Left ventricle myocardium superior (tissue), 1 donor: Measurements from ENCODE around the gene TENM4. TPM values are rescaled to one million over a fixed set of nuclear protein-coding genes. Genes with fewer than 3 reads are reported as not detected.

ENCODE experiments used
- ATAC-seq: fragments of 200-7000 bp; cut with Tn5 transposase; one replicate; pipeline ENCODE4 v1.9.1; 2020; ENCODE audit warnings: mild to moderate bottlenecking, moderate library complexity
- DNase-seq: peaks from one replicate; pipeline ENCODE4 v3.0.0-alpha.2; 2020
- intact Hi-C: fragments of 100-400 bp; cut with micrococcal nuclease; formaldehyde crosslinking; loops from one replicate; pipeline ENCODE4 v1.11.0; 2022
- total RNA-seq: library from RNA; stranded (reverse); fragmentation: NEBNext Ultra II Directional; extraction: Animal tissue kit (Norgen Biotek cat#: 25700); gene quantifications from one replicate; pipeline ENCODE4 v1.2.1, GENCODE V29; 2021
- donor health status: DM: no; HTN: yes; CAD: no; lungs with severe emphysema.

Gene TENM4
- total RNA-seq, 1 donor from 2014 or later, result 0.40 TPM

DNA sequence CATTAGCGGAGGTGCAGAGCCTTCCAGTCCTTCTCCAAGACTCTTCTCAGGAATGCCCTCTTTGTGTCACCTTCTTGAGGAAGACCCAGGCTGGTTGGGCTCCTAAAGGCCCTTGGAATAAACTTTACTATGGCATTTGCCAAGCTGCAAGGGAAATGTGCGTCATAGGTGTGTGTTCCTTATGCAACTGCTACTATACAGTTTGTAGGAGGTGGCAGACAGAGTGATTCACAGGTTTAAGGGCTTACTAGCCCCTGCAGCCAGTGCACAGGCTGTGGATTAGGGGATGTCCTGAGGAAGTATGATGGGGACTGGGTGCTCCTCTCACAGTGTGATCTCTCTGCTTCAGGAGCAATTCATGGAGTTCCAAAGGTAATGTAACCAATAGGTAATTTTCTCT, 74.6 kb downstream of the TENM4 start:
- intact Hi-C loops, result no loop called here
- DNase-seq (no peak), ATAC-seq (no peak)

- no peak for DNase-seq
- ATAC-seq, result no peak
- intact Hi-C loops, result no loop called here
Measured at GRCh38 chr11:79363861-79364378, 76.9 kb downstream of the TENM4 start.

GRCh38 chr11:79363256-79363655, 77.6 kb downstream of the TENM4 start:
- intact Hi-C loops, result no loop called here
- DNase-seq, result no peak
- no peak for ATAC-seq

DNA sequence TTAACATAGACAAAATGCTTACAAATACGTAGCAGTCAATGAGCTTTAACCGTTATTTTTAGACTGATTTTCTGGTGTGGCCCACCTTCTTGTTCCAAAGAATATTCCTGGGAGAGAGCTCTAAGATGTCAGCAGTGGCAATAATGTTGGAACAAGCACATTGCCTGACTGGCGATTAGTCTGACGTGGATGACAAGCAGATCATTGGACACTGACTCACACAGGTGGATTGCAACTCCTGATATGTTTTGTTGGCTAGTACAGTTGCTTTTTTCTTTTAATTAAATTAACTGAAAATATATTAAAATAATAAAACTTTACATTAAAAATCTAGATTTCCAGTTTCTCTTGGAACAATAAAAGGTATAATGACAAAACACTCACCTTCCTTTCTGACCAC, 78.0 kb downstream of the TENM4 start:
- DNase-seq (no peak), ATAC-seq (no peak)
- intact Hi-C loops, result no loop called here

DNA sequence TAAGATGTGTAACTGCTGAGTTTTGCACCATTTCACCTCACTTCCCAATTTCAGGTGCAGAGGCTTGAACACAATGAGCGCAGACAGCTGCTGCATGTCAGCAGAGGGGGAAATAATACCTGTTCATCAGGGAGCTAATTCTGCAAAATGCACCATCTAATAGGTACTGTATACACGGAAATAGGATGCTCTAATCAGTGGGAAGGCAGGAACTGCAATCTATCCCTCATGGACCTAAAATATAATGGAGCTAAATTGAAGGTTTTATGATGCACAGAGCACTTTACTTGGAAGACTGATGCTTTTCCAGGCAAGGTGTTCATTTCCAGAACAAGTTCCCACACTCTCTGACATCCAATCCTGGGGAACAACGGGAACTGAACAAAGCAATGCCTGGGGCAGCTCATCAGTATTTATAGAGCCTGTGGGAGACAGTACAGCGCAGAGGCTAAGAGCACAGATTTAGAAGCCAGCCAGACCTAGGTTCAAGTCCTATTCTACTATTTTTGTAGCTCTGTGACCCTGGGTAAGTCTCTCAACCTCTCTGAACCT, 78.5 kb downstream of the TENM4 start:
- intact Hi-C loops, result no loop called here
- no peak for ATAC-seq
- DNase-seq, result no peak

GRCh38 chr11:79358258-79358657, 82.6 kb downstream of the TENM4 start:
- ATAC-seq (no peak), DNase-seq (no peak)
- intact Hi-C loops, result no loop called here

GRCh38 chr11:79353706-79354105, 87.1 kb downstream of the TENM4 start:
- intact Hi-C loops, result no loop called here
- DNase-seq (no peak), ATAC-seq (no peak)

GRCh38 chr11:79352349-79352703, 88.5 kb downstream of the TENM4 start:
- intact Hi-C loops, result no loop called here
- DNase-seq (no peak), ATAC-seq (no peak)

- DNase-seq, result no peak
- ATAC-seq, result no peak
- intact Hi-C loops, result no loop called here
Measured at GRCh38 chr11:79348976-79349682, 91.7 kb downstream of the TENM4 start.

DNA sequence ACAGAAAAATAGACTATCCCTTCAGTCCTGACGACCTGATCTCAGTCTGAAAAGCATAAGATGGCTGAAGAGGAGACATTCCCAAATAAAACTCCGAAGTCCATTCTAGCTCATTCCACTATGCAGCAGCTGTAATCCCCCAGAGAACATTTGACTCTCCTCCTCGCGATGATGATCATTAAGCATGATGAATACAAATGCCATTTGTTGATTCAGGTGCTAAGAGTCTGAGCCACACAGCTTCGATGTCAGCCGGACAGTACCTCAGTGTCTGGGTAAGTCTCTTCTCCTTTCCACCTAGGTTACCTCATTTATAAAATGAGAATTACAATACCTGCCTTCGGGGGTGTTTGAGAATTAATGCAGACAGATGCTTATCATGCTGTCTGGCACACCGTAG, 94.8 kb downstream of the TENM4 start:
- ATAC-seq, result no peak
- intact Hi-C loops, result no loop called here
- DNase-seq, result no peak

- intact Hi-C loops, result no loop called here
- DNase-seq (no peak), ATAC-seq (no peak)
Measured at GRCh38 chr11:79344753-79345294, 96.0 kb downstream of the TENM4 start.

GRCh38 chr11:79342686-79343085, 98.1 kb downstream of the TENM4 start:
- intact Hi-C loops, result no loop called here
- DNase-seq (no peak), ATAC-seq (no peak)

GRCh38 chr11:79342236-79342635, 98.6 kb downstream of the TENM4 start:
- ATAC-seq (no peak), DNase-seq (no peak)
- intact Hi-C loops, result no loop called here

DNA sequence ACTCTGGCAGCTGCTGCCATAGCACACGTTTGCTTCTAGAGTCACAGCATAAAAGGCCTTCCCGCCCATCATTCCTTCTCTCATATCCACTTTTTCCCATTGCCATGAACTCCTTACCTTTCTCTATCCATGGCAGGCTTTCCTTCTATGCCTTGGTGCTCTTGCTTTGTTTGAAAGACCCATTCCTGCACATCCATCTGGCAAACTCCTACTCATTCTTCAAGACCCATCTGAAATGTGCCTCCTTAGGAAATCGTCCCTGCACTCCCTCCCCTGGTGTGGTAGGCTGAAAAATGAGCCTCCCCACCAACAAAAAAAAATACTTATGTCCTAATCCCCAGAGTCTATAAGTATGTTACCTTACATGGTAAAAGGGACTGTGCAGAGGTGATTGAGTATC, 100.3 kb downstream of the TENM4 start:
- DNase-seq, result no peak
- no peak for ATAC-seq
- intact Hi-C loops, result no loop called here

DNA sequence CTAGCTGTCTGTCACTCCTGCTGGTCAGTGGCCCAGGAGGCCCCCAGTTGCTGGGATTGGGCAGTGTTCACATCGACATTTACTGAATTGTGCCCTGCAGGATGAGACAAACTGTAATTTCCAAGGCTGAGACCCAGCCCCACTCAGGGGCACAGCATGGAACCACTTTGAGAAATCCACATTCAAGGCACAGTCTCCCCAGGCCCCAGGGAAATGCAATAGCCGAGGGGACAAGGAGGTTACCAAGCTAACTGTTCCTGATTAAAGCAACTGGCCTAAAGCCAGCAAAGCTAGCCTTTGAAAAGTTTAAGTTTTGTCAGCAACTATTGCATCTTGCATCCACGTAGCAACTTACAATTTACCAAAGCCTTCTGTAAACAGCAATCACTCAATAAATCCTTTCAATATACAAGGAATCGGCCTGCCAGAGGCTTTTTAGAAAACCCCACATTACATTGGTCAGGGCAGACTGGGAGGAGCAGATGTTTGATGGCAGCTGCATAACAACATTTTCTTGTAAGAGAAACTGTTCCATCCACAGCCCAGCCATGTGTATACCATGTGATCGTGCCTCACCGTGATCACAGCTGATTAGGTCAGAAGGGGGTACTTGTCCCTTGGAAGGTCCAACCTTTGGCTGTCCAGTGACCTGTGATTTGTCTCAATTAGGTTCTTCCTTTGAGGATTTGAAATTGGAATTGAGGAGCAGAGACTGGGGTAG, 103.9 kb downstream of the TENM4 start:
- ATAC-seq, result no peak
- no peak for DNase-seq
- intact Hi-C loops, result no loop called here

- intact Hi-C loops, result no loop called here
- ATAC-seq (no peak), DNase-seq (no peak)
Measured at GRCh38 chr11:79335681-79336080, 105.1 kb downstream of the TENM4 start.

GRCh38 chr11:79333355-79333754, 107.5 kb downstream of the TENM4 start:
- ATAC-seq (no peak), DNase-seq (no peak)
- intact Hi-C loops, result no loop called here

GRCh38 chr11:79332017-79332416, 108.8 kb downstream of the TENM4 start:
- ATAC-seq (peak; percentile 73), DNase-seq (peak; percentile 49)
- intact Hi-C loops, result no loop called here

GRCh38 chr11:79331203-79331901, 109.5 kb downstream of the TENM4 start:
- no peak for DNase-seq
- intact Hi-C loops, result no loop called here
- no peak for ATAC-seq

DNA sequence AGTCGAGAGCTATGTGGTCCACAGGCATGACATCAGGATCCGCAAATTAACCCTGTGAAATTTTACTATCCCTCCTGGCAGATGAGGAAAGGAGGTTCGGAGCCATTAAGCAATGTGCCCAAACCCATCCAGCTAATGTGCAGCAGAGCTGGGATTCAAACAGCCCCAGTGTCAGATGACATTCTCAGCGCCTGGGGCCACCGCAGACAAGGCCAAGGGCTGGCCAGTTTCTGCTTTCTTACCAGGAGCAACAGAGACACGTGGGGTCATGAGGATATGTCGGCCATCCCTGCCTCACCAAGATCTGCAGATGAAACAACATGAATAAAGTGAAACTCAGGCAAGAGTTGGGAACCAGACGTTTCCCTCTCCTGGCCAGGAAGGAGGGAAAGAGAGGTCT, 110.2 kb downstream of the TENM4 start:
- intact Hi-C loops, result no loop called here
- DNase-seq (no peak), ATAC-seq (no peak)
